SJSA1 (cell line): Measurements from ENCODE around the gene MAST2. TPM values are rescaled to one million over a fixed set of nuclear protein-coding genes. Genes with fewer than 3 reads are reported as not detected.
"Not testable (repeated sequence)": the region's sequence is repeated elsewhere in the genome, so short reads cannot be mapped to it uniquely, and the experiment has no call there.

Source experiments
- DNase-seq, 2 experiments: peaks; one replicate each; pipeline ENCODE4 v3.0.0-alpha.2; 2015 to 2020; ENCODE audit warnings: low spot score in 2 of 2, low read depth in 1 of 2
- H3K27ac ChIP-seq: fragments of 250-450 bp; sonication (Bioruptor Pico); 2 replicates; pipeline ENCODE4 v1.5.1; 2020; ENCODE audit warnings: mild to moderate bottlenecking, moderate library complexity
- H3K27me3 ChIP-seq: fragments of 250-450 bp; sonication (Bioruptor Pico); replicated peaks from 2 replicates; pipeline ENCODE4 v1.5.1; 2020; ENCODE audit warnings: mild to moderate bottlenecking, moderate library complexity
- H3K36me3 ChIP-seq: fragments of 250-450 bp; sonication (Bioruptor Pico); 2 replicates; pipeline ENCODE4 v1.5.1; 2020; ENCODE audit warnings: mild to moderate bottlenecking
- H3K4me1 ChIP-seq: fragments of 250-450 bp; sonication (Bioruptor Pico); replicated peaks from 2 replicates; pipeline ENCODE4 v1.6.1; 2021; ENCODE audit warnings: mild to moderate bottlenecking
- H3K4me3 ChIP-seq: fragments of 250-450 bp; sonication (Bioruptor Pico); 2 replicates; pipeline ENCODE4 v1.5.1; 2020; ENCODE audit warnings: mild to moderate bottlenecking
- H3K9me3 ChIP-seq: fragments of 250-450 bp; sonication (Bioruptor Pico); replicated peaks from 2 replicates; pipeline ENCODE4 v1.5.1; 2020; ENCODE audit warnings: mild to moderate bottlenecking
- total RNA-seq: library from RNA; depleted of rRNA; stranded (reverse); fragments of >200 nt; shearing (Covaris generic); gene quantifications from 2 replicates; pipeline ENCODE4 v1.2.3, GENCODE V29; 2014

The MAST2 gene
- total RNA-seq, 1 experiment from 2014 or later: 16.8 TPM

- Histone ChIP-seq H3K27me3 (no peaks in the 10 kb centered on the region), H3K27ac (peak overlapping the region; percentile 27), H3K9me3 (no peaks in the 10 kb centered on the region), H3K4me3 (no peak overlapping the region), H3K36me3 (no peaks in the 10 kb centered on the region), H3K4me1 (peaks cover 29% of the 10 kb centered on the region)
- peak; percentile 73 to 78 for DNase-seq
Observed at GRCh38 chr1:45929257-45929687, 125.9 kb downstream of the MAST2 start.

DNA sequence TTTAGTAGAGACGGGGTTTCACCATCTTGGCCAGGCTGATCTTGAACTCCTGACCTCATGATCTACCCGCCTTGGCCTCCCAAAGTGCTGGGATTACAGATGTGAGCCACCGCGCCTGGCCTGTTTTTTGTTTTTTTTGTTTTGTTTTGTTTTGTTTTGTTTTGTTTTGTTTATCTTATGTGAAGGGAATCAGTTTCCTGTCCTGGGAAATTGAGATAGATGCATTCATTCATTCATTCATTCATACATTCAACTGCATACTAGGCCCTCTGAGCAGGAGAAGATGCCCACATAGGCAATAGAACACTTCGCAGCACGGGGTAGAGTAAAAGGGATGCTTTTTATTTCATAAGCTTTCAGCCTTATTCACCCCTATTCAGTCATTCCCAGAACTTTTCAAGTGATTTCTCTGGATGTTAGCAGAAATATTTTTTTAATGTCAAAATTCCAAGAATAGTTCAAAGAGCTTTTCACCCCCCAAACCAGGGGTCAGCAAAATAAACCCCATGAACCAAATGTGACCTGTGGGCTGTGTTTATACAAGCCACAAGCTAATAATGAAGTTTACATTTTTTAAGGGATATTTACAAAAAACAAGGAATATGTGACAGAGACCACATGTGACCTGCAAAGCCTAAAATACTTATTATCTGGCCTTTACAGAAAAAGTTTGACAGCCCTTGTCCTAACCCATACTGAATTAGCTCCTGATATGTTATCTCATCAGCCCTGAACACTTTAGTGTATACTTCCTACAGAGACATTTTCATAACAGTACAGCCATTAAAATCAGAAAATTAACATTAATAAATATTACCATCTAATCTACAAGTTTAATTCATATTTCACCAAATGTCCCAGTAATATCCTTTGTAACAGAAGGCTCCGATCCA lies 127.1 kb downstream of the MAST2 start:
- Histone ChIP-seq H3K36me3 (no peaks in the 10 kb centered on the region), H3K4me3 (no peak overlapping the region), H3K27me3 (no peaks in the 10 kb centered on the region), H3K9me3 (no peaks in the 10 kb centered on the region), H3K27ac (no peak overlapping the region), H3K4me1 (peaks cover 23% of the 10 kb centered on the region)
- DNase-seq: peak in 1 of 2 experiments; percentile 22

- DNase-seq, H3K9me3 ChIP-seq, H3K27me3 ChIP-seq, H3K36me3 ChIP-seq, H3K4me3 ChIP-seq, H3K27ac ChIP-seq: not testable (repeated sequence)
- peaks cover 23% of the 10 kb centered on the region for H3K4me1 ChIP-seq
Observed at GRCh38 chr1:45932205-45932604, 128.8 kb downstream of the MAST2 start.

DNA sequence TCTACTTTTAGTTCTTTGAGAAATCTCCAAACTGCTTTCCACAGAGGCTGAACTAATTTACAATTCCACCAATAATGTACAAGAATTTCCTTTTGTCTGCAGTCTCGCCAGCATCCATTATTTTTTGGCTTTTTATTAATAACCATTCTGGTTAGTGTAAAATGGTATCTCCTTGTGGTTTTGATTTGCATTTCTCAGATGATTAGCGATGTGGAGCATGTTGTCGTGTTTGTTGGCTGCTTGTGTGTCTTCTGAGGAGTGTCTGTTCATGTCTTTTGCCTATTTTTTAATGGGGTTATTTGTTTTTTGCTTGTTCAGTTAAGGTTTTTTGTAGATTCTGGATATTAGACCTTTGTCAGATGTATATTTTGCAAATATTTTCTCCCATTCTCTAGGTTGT lies 131.5 kb downstream of the MAST2 start:
- Histone ChIP-seq H3K4me1 (peaks cover 9% of the 10 kb centered on the region), H3K27me3 (no peaks in the 10 kb centered on the region)
- no peak for DNase-seq

GRCh38 chr1:45938029-45938428 lies 134.6 kb downstream of the MAST2 start:
- H3K27me3 ChIP-seq: no peaks in the 10 kb centered on the region
- no peaks in the 10 kb centered on the region for H3K9me3 ChIP-seq
- no peak for DNase-seq
- H3K4me3 ChIP-seq: no peak overlapping the region
- no peaks in the 10 kb centered on the region for H3K36me3 ChIP-seq
- no peak overlapping the region for H3K27ac ChIP-seq
- no peaks in the 10 kb centered on the region for H3K4me1 ChIP-seq

More for the DNA sequence above, 131.5 kb downstream of the MAST2 start:
- Histone ChIP-seq H3K27ac (no peak overlapping the region), H3K9me3 (no peaks in the 10 kb centered on the region), H3K36me3 (no peaks in the 10 kb centered on the region), H3K4me3 (no peak overlapping the region)

- H3K27ac ChIP-seq: no peak overlapping the region
- no peaks in the 10 kb centered on the region for H3K36me3 ChIP-seq
- H3K27me3 ChIP-seq: no peaks in the 10 kb centered on the region
- no peaks in the 10 kb centered on the region for H3K9me3 ChIP-seq
- DNase-seq: no peak
- no peaks in the 10 kb centered on the region for H3K4me1 ChIP-seq
- H3K4me3 ChIP-seq: no peak overlapping the region
Observed at GRCh38 chr1:45942411-45942810, 139.0 kb downstream of the MAST2 start.

GRCh38 chr1:45943185-45943584 lies 139.8 kb downstream of the MAST2 start:
- H3K36me3 ChIP-seq: no peaks in the 10 kb centered on the region
- H3K27me3 ChIP-seq: no peaks in the 10 kb centered on the region
- no peak overlapping the region for H3K27ac ChIP-seq

GRCh38 chr1:45945426-45945825 lies 142.0 kb downstream of the MAST2 start:
- peaks cover 3% of the 10 kb centered on the region; the same call in 1 of the 2 replicates for H3K36me3 ChIP-seq
- DNase-seq: no peak
- no peaks in the 10 kb centered on the region for H3K4me1 ChIP-seq
- no peak overlapping the region for H3K27ac ChIP-seq
- H3K27me3 ChIP-seq: no peaks in the 10 kb centered on the region
- no peaks in the 10 kb centered on the region for H3K9me3 ChIP-seq
- no peak overlapping the region for H3K4me3 ChIP-seq

More at GRCh38 chr1:45943185-45943584, 139.8 kb downstream of the MAST2 start:
- no peaks in the 10 kb centered on the region for H3K9me3 ChIP-seq
- no peaks in the 10 kb centered on the region for H3K4me1 ChIP-seq
- H3K4me3 ChIP-seq: no peak overlapping the region
- no peak for DNase-seq

DNA sequence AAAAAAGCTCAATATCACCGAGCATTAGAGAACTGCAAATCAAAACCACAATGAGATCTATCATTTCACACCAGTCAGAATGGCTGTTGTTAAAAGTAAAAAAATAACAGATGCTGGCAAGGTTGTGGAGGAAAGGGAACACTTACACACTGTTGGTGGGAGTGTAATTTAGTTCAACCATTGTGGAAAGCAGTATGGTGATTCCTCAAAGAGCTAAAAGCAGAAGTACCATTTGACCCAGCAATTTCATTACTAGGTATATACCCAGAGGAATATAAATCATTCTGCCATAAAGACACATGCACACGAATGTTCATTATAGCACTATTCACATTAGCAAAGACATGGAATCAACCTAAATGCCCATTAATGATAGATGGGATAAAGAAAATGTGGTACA lies 146.1 kb downstream of the MAST2 start:
- not testable (repeated sequence) for H3K9me3 ChIP-seq, H3K27me3 ChIP-seq, H3K27ac ChIP-seq, DNase-seq, H3K4me3 ChIP-seq, H3K36me3 ChIP-seq
- peaks cover 12% of the 10 kb centered on the region for H3K4me1 ChIP-seq

- Histone ChIP-seq H3K4me1 (peaks cover 13% of the 10 kb centered on the region), H3K27ac (no peak overlapping the region), H3K9me3 (no peaks in the 10 kb centered on the region), H3K4me3 (no peak overlapping the region), H3K36me3 (peaks cover 3% of the 10 kb centered on the region; the same call in 1 of the 2 replicates), H3K27me3 (no peaks in the 10 kb centered on the region)
- no peak for DNase-seq
Observed at GRCh38 chr1:45952072-45952471, 148.7 kb downstream of the MAST2 start.

- Histone ChIP-seq H3K27me3 (no peaks in the 10 kb centered on the region), H3K36me3 (peaks cover under 1% of the 10 kb centered on the region), H3K9me3 (no peaks in the 10 kb centered on the region), H3K27ac (no peak overlapping the region; the same call in 1 of the 2 replicates), H3K4me3 (no peak overlapping the region), H3K4me1 (peaks cover 13% of the 10 kb centered on the region)
- DNase-seq: peak in 1 of 2 experiments; percentile 24
Observed at GRCh38 chr1:45953934-45954847, 150.8 kb downstream of the MAST2 start.

- no peak for DNase-seq
- H3K27me3 ChIP-seq: no peaks in the 10 kb centered on the region
- no peak overlapping the region for H3K4me3 ChIP-seq
- peaks cover 8% of the 10 kb centered on the region; the same call in 1 of the 2 replicates for H3K36me3 ChIP-seq
- H3K27ac ChIP-seq: no peak overlapping the region
- H3K4me1 ChIP-seq: peaks cover 13% of the 10 kb centered on the region
- no peaks in the 10 kb centered on the region for H3K9me3 ChIP-seq
Observed at GRCh38 chr1:45957684-45958083, 154.3 kb downstream of the MAST2 start.

GRCh38 chr1:45958317-45958716 lies 154.9 kb downstream of the MAST2 start:
- Histone ChIP-seq H3K4me3 (no peak overlapping the region), H3K27me3 (no peaks in the 10 kb centered on the region), H3K4me1 (peaks cover 13% of the 10 kb centered on the region), H3K36me3 (peaks cover 8% of the 10 kb centered on the region; the same call in 1 of the 2 replicates), H3K9me3 (no peaks in the 10 kb centered on the region), H3K27ac (no peak overlapping the region)
- no peak for DNase-seq
